H1 (cell line): ENCODE measurements around the gene MSL3B.

Experiments
- CTCF ChIA-PET: fragments of 300-600 bp; sonication (Branson Sonifier 250); formaldehyde crosslinking; loops from one replicate; lab custom pipeline; 2021; ENCODE audit not compliant: partially characterized antibody; lab: Charles Lee
- POLR2A ChIA-PET: fragments of 300-600 bp; sonication (Branson Sonifier 250); formaldehyde crosslinking; loops from one replicate; lab custom pipeline; 2021; ENCODE audit warnings: inconsistent platforms; ENCODE audit not compliant: partially characterized antibody; lab: Charles Lee
- DNase-seq, 2 experiments: peaks; one replicate each; pipeline versions ENCODE4 v3.0.0 to v3.0.0-alpha.2; 2010 to 2022; ENCODE audit warnings: low spot score in 2 of 2, low read depth in 1 of 2, mixed read lengths in 1 of 2
- FAIRE-seq: peaks from 2 replicates; lab custom pipeline; 2011; peaks lifted over from hg19 to GRCh38; lab: Jason Lieb, UNC
- H2AFZ ChIP-seq: 2 replicates; pipeline ENCODE4 v1.8.1; 2012; ENCODE audit warnings: low read length, inconsistent platforms
- H2AK5ac ChIP-seq: 2 replicates; pipeline ENCODE4 v1.6.1; 2013; ENCODE audit warnings: low read depth, low read length
- H2BK120ac ChIP-seq: replicated peaks from 2 replicates; pipeline ENCODE3; 2013; ENCODE audit warnings: low read depth, low read length, inconsistent platforms
- H2BK12ac ChIP-seq: 2 replicates; pipeline ENCODE4 v1.6.1; 2013; ENCODE audit warnings: low read depth, low read length
- H2BK15ac ChIP-seq: 2 replicates; pipeline ENCODE4 v1.6.1; 2013; ENCODE audit warnings: low read length
- H2BK20ac ChIP-seq: 2 replicates; pipeline ENCODE4 v1.6.1; 2013; ENCODE audit warnings: low read length
- H2BK5ac ChIP-seq: 2 replicates; pipeline ENCODE4 v1.6.1; 2013; ENCODE audit warnings: low read depth, low read length
- H3K14ac ChIP-seq: 2 replicates; pipeline ENCODE4 v1.6.1; 2013; ENCODE audit warnings: inconsistent platforms; ENCODE audit not compliant: insufficient read length
- H3K18ac ChIP-seq: 2 replicates; pipeline ENCODE4 v1.6.1; 2013; ENCODE audit warnings: low read length; ENCODE audit errors: extremely low read depth
- H3K23ac ChIP-seq: 2 replicates; pipeline ENCODE4 v1.6.1; 2013; ENCODE audit warnings: inconsistent platforms; ENCODE audit not compliant: insufficient read length
- H3K23me2 ChIP-seq: 2 replicates; pipeline ENCODE4 v1.6.1; 2013; ENCODE audit warnings: low read depth, low read length
- H3K27ac ChIP-seq: 2 replicates; pipeline ENCODE4 v1.6.1; 2011; ENCODE audit warnings: low read depth, low read length, inconsistent platforms
- H3K27me3 ChIP-seq, 4 experiments: replicated peaks in 1 of 4; 1 replicate in 1 of 4; 2 replicates in 3 of 4; pipeline versions ENCODE4 v1.6.1 to v1.8.1; 2011 to 2013; ENCODE audit warnings: low read length in 3 of 4, mild to moderate bottlenecking in 3 of 4, inconsistent platforms in 2 of 4, mixed read lengths in 2 of 4, moderate library complexity in 1 of 4; ENCODE audit not compliant: control insufficient read depth in 3 of 4, insufficient read depth in 3 of 4; ENCODE audit errors: extremely low read depth in 1 of 4
- H3K36me3 ChIP-seq, 4 experiments: 2 replicates each; pipeline versions ENCODE4 v1.6.1 to v1.8.1; 2011 to 2013; ENCODE audit warnings: mild to moderate bottlenecking in 4 of 4, low read length in 3 of 4, moderate library complexity in 2 of 4, control low read depth in 1 of 4, inconsistent platforms in 1 of 4; ENCODE audit not compliant: insufficient read depth in 4 of 4, control insufficient read depth in 2 of 4
- H3K4ac ChIP-seq: replicated peaks from 2 replicates; pipeline ENCODE3; 2013; ENCODE audit warnings: low read length, low read depth, mixed read lengths, inconsistent platforms; ENCODE audit not compliant: insufficient read length
- H3K4me1 ChIP-seq, 4 experiments: replicated peaks in 1 of 4; 1 replicate in 1 of 4; 2 replicates in 3 of 4; pipeline versions ENCODE4 v1.6.1 to v1.8.1; 2011 to 2013; ENCODE audit warnings: low read length in 3 of 4, inconsistent platforms in 2 of 4, mixed read lengths in 1 of 4; ENCODE audit not compliant: insufficient read depth in 4 of 4, control insufficient read depth in 3 of 4
- H3K4me2 ChIP-seq, 2 experiments: 2 replicates each; pipeline versions ENCODE4 v1.6.1 to v1.8.1; 2011 to 2013; ENCODE audit warnings: low read depth in 2 of 2, low read length in 2 of 2, control low read depth in 1 of 2, inconsistent platforms in 1 of 2, mild to moderate bottlenecking in 1 of 2; ENCODE audit not compliant: insufficient read depth in 1 of 2
- H3K4me3 ChIP-seq, 4 experiments: fragments of 200-600, 300-600 bp in 1 of 4; sonication (generic), shearing (Covaris generic), sonication (Bioruptor Twin) in 1 of 4; 2 replicates each; pipeline versions ENCODE4 v1.5.1 to v1.8.1; 2011 to 2016; ENCODE audit warnings: low read length in 4 of 4, low read depth in 3 of 4, control low read depth in 2 of 4, inconsistent platforms in 2 of 4, mild to moderate bottlenecking in 2 of 4, mixed read lengths in 1 of 4, moderate library complexity in 1 of 4; ENCODE audit not compliant: insufficient read depth in 2 of 4; ENCODE audit errors: extremely low read depth in 1 of 4
- H3K56ac ChIP-seq: replicated peaks from 2 replicates; pipeline ENCODE3; 2013; ENCODE audit warnings: low read depth, mild to moderate bottlenecking, mixed read lengths, low read length, inconsistent platforms; ENCODE audit not compliant: insufficient read length
- H3K79me1 ChIP-seq: 2 replicates; pipeline ENCODE4 v1.6.1; 2013; ENCODE audit warnings: low read depth, low read length, control low read depth
- H3K79me2 ChIP-seq, 2 experiments: 2 replicates each; pipeline versions ENCODE4 v1.6.1 to v1.8.1; 2012 to 2013; ENCODE audit warnings: low read length in 2 of 2, mild to moderate bottlenecking in 2 of 2, inconsistent platforms in 1 of 2; ENCODE audit not compliant: insufficient read depth in 2 of 2, control insufficient read depth in 1 of 2
- H3K9ac ChIP-seq, 4 experiments: replicated peaks in 1 of 4; 1 replicate in 1 of 4; 2 replicates in 3 of 4; pipeline versions ENCODE4 v1.6.1 to v1.8.1; 2011 to 2013; ENCODE audit warnings: low read depth in 3 of 4, low read length in 3 of 4, control low read depth in 2 of 4, mild to moderate bottlenecking in 2 of 4, moderate library complexity in 2 of 4, inconsistent platforms in 1 of 4; ENCODE audit errors: extremely low read depth in 1 of 4
- H3K9me3 ChIP-seq, 2 experiments: 2 replicates each; pipeline versions ENCODE4 v1.6.1 to v1.8.1; 2012 to 2013; ENCODE audit warnings: mild to moderate bottlenecking in 2 of 2, moderate library complexity in 2 of 2, control low read depth in 1 of 2, inconsistent platforms in 1 of 2, low read depth in 1 of 2, low read length in 1 of 2, mixed read lengths in 1 of 2; ENCODE audit not compliant: insufficient read depth in 2 of 2
- H4K20me1 ChIP-seq, 2 experiments: replicated peaks in 1 of 2; 2 replicates each; pipeline versions ENCODE3 to v1.8.1; 2011 to 2013; ENCODE audit warnings: inconsistent platforms in 2 of 2, low read length in 2 of 2, mild to moderate bottlenecking in 1 of 2; ENCODE audit not compliant: insufficient read depth in 2 of 2, control insufficient read depth in 1 of 2
- H4K5ac ChIP-seq: 2 replicates; pipeline ENCODE4 v1.6.1; 2013; ENCODE audit warnings: low read length, low read depth, mixed read lengths, inconsistent platforms; ENCODE audit not compliant: insufficient read length
- H4K8ac ChIP-seq: 2 replicates; pipeline ENCODE4 v1.8.0; 2013; ENCODE audit warnings: mild to moderate bottlenecking, moderate library complexity, low read length, inconsistent platforms; ENCODE audit not compliant: insufficient read depth; ENCODE audit errors: extremely low read depth
- H4K91ac ChIP-seq: replicated peaks from 2 replicates; pipeline ENCODE3; 2013; ENCODE audit warnings: low read length, mixed read lengths, inconsistent platforms; ENCODE audit not compliant: insufficient read length
- BACH1 ChIP-seq: IDR thresholded peaks from 2 replicates; pipeline ENCODE4 v1.6.1; 2012; ENCODE audit warnings: low read length, improper control_type of control experiment
- CTBP2 ChIP-seq: IDR thresholded peaks from 2 replicates; pipeline ENCODE4 v1.7.0; 2011; ENCODE audit warnings: borderline replicate concordance, mild to moderate bottlenecking, moderate library complexity, mixed read lengths, low read length; ENCODE audit not compliant: insufficient read depth, insufficient read length
- EGR1 ChIP-seq: IDR thresholded peaks from 2 replicates; pipeline ENCODE4 v1.6.1; 2011; ENCODE audit warnings: low read depth, low read length, borderline replicate concordance
- GTF2F1 ChIP-seq: IDR thresholded peaks from 2 replicates; pipeline ENCODE4 v1.6.1; 2012; ENCODE audit warnings: low read depth, low read length, improper control_type of control experiment, borderline replicate concordance
- WGBS, 2 experiments: shearing (Covaris generic) in 1 of 2; methylation state at CpG; one replicate each; pipeline versions ENCODE4 v1.1.6 to v1.1.7; 2013 to 2015; ENCODE audit warnings: low lambda C conversion rate in 2 of 2, mixed read lengths in 2 of 2, inconsistent platforms in 1 of 2, low coverage in 1 of 2, missing lambda C conversion rate in 1 of 2; ENCODE audit not compliant: insufficient replicate concordance in 2 of 2, insufficient coverage in 1 of 2, insufficient read length in 1 of 2; ENCODE audit errors: extremely low coverage in 1 of 2, missing lambda C conversion rate in 1 of 2; 5-methylcytosine and 5-hydroxymethylcytosine counted together

Gene MSL3B

DNA sequence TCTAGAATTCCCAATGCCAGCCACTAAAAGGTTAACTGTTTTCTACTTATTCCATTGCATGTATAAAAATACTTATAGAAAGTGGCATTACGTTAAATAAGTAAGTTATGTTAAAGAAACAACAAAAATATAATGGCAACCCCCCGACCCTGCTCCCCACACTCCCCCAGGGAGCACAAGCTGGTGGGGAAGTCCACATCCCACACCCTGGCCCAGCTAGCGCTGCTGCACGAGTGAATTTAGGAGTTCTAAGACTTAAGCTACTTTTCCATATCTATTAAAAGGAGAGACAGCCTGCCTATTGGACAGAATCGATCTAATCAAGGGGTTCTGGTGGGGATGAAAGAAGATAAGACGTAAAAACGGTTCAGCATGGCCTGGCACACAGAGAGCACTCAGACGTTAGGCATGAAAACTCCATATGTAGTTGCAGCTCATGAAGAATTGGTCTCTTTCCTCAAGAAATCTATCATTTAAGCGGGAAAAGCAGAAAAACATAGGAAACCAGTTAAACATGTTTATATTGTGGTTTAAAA, 30.4 kb downstream of the MSL3B start:
- no peaks in the 10 kb centered on the region for H3K27me3 ChIP-seq
- H3K4me2 ChIP-seq = no peak overlapping the region
- no peak overlapping the region for H2BK15ac ChIP-seq
- no peak overlapping the region for H2BK5ac ChIP-seq
- DNase-seq (peak in 1 of 2 experiments; percentile 7), FAIRE-seq (no peak)
- no peaks in the 10 kb centered on the region for H3K23me2 ChIP-seq
- H3K27ac ChIP-seq = no peak overlapping the region
- no peak overlapping the region for H4K5ac ChIP-seq
- POLR2A ChIA-PET = interaction anchor here (0.9 to 2.1 kb wide), 2 partner anchors 8 to 15 kb away, joined by 4 read pairs; no protein-coding TSS in a partner anchor
- H3K9ac ChIP-seq = no peak overlapping the region
- no peak overlapping the region for H2BK12ac ChIP-seq
- H4K20me1 ChIP-seq = peaks cover 24 to 28% of the 10 kb centered on the region in 2 experiments
- H3K56ac ChIP-seq = no peak overlapping the region
- TF ChIP-seq CTBP2 = no peak
- TF ChIP-seq EGR1 = no peak
- no peak for TF ChIP-seq GTF2F1
- no peak for TF ChIP-seq BACH1
- H2BK20ac ChIP-seq = no peak overlapping the region
- H3K14ac ChIP-seq = no peak overlapping the region
- H3K23ac ChIP-seq = no peak overlapping the region
- no peaks in the 10 kb centered on the region for H3K4me1 ChIP-seq
- no peak overlapping the region for H3K18ac ChIP-seq
- CTCF ChIA-PET = interaction anchor here (0.6 to 1.0 kb wide), 2 partner anchors 29 to 126 kb away, joined by 3 read pairs; no protein-coding TSS in a partner anchor
- H2BK120ac ChIP-seq = no peak overlapping the region
- WGBS, 2 experiments = 95% methylated on average over 9 of the region's 9 CpGs; no CpG with 5 or more reads in 1 of the 2 experiments
- H3K36me3 ChIP-seq = peaks cover 37 to 82% (median 66%) of the 10 kb centered on the region in 4 experiments
- H3K4me3 ChIP-seq = no peak overlapping the region
- H2AFZ ChIP-seq = no peak overlapping the region
- H2AK5ac ChIP-seq = no peak overlapping the region
- H4K91ac ChIP-seq = no peak overlapping the region
- peaks cover 0 to 62% of the 10 kb centered on the region in 2 experiments; a peak in 2 of 4 replicates for H3K79me2 ChIP-seq
- no peak overlapping the region for H3K4ac ChIP-seq
- H3K79me1 ChIP-seq = peaks cover 7% of the 10 kb centered on the region; the same call in 1 of the 2 replicates
- H4K8ac ChIP-seq = no peak overlapping the region
- no peaks in the 10 kb centered on the region for H3K9me3 ChIP-seq
